Measurements from ENCODE around the gene DACT2.
"Not testable (repeated sequence)": the region's sequence is repeated elsewhere in the genome, so short reads cannot be mapped to it uniquely, and the experiment has no call there.

Gene DACT2

GRCh38 chr6:168322966-168323365 lies 3.4 kb upstream of the DACT2 start:
- no peak for DNase-seq (ENCODE audit: low read depth, low spot score)

GRCh38 chr6:168320634-168321033 lies 1.1 kb upstream of the DACT2 start:
- no peak for DNase-seq (ENCODE audit: low read depth, low spot score)

GRCh38 chr6:168318579-168319278 lies 848 bp downstream of the DACT2 start:
- no peak for DNase-seq (ENCODE audit: low read depth, low spot score)

GRCh38 chr6:168318090-168318489 lies 1.5 kb downstream of the DACT2 start:
- no peak for DNase-seq (ENCODE audit: low read depth, low spot score)

GRCh38 chr6:168315596-168315995 lies 4.0 kb downstream of the DACT2 start:
- no peak for DNase-seq (ENCODE audit: low read depth, low spot score)

- no peak for DNase-seq (ENCODE audit: low read depth, low spot score)
Measured at GRCh38 chr6:168314948-168315347, 4.6 kb downstream of the DACT2 start.

GRCh38 chr6:168314021-168314420 lies 5.6 kb downstream of the DACT2 start:
- DNase-seq (ENCODE audit: low read depth, low spot score) = no peak

- no peak for DNase-seq (ENCODE audit: low read depth, low spot score)
Measured at GRCh38 chr6:168313431-168314011, 6.1 kb downstream of the DACT2 start.

GRCh38 chr6:168312125-168312507 lies 7.5 kb downstream of the DACT2 start:
- DNase-seq (ENCODE audit: low read depth, low spot score) = not testable (repeated sequence)

- DNase-seq (ENCODE audit: low read depth, low spot score) = no peak
Measured at GRCh38 chr6:168311410-168312124, 8.0 kb downstream of the DACT2 start.

- DNase-seq (ENCODE audit: low read depth, low spot score) = no peak
Measured at GRCh38 chr6:168310945-168311344, 8.6 kb downstream of the DACT2 start.

GRCh38 chr6:168310403-168310802 lies 9.2 kb downstream of the DACT2 start:
- DNase-seq (ENCODE audit: low read depth, low spot score) = no peak

GRCh38 chr6:168309997-168310396 lies 9.6 kb downstream of the DACT2 start:
- DNase-seq (ENCODE audit: low read depth, low spot score) = no peak

GRCh38 chr6:168309183-168309582 lies 10.4 kb downstream of the DACT2 start:
- no peak for DNase-seq (ENCODE audit: low read depth, low spot score)

- no peak for DNase-seq (ENCODE audit: low read depth, low spot score)
Measured at GRCh38 chr6:168308390-168309144, 11.0 kb downstream of the DACT2 start.

GRCh38 chr6:168307695-168308021 lies 11.9 kb downstream of the DACT2 start:
- DNase-seq (ENCODE audit: low read depth, low spot score) = no peak

GRCh38 chr6:168307015-168307694 lies 12.4 kb downstream of the DACT2 start:
- DNase-seq (ENCODE audit: low read depth, low spot score) = no peak

GRCh38 chr6:168305863-168306262 lies 13.7 kb downstream of the DACT2 start:
- no peak for DNase-seq (ENCODE audit: low read depth, low spot score)

- DNase-seq (ENCODE audit: low read depth, low spot score) = no peak
Measured at GRCh38 chr6:168305096-168305749, 14.4 kb downstream of the DACT2 start.

GRCh38 chr6:168304752-168305015 lies 14.9 kb downstream of the DACT2 start:
- DNase-seq (ENCODE audit: low read depth, low spot score) = no peak

- DNase-seq (ENCODE audit: low read depth, low spot score) = no peak
Measured at GRCh38 chr6:168303982-168304751, 15.4 kb downstream of the DACT2 start.
